HL-60 (cell line): ENCODE results near the gene INSYN1.
A peak's percentile ranks its signal among the peaks of the same experiment; 100 is the strongest.

Experiments
- DNase-seq, 2 experiments: peaks; one replicate each; pipeline ENCODE4 v3.0.0-alpha.2; 2010 to 2020; ENCODE audit warnings: low read depth in 1 of 2, low spot score in 1 of 2
- H3K27ac ChIP-seq: fragments of 250-450 bp; sonication (Bioruptor Pico); replicated peaks from 2 replicates; pipeline ENCODE4 v1.5.1; 2020; ENCODE audit warnings: mild to moderate bottlenecking, moderate library complexity
- H3K27me3 ChIP-seq: fragments of 250-450 bp; sonication (Bioruptor Pico); 2 replicates; pipeline ENCODE4 v1.5.1; 2021; ENCODE audit warnings: mild to moderate bottlenecking, moderate library complexity; ENCODE audit not compliant: insufficient read depth, poor library complexity, severe bottlenecking
- H3K4me3 ChIP-seq: replicated peaks from 2 replicates; pipeline ENCODE4 v1.5.1; 2011; ENCODE audit warnings: mild to moderate bottlenecking, control low read depth, low read length; ENCODE audit not compliant: insufficient read depth
- GABPA ChIP-seq: IDR thresholded peaks from 2 replicates; pipeline ENCODE4 v1.6.1; 2012; ENCODE audit warnings: low read depth
- POLR2AphosphoS5 ChIP-seq: IDR thresholded peaks from 2 replicates; pipeline ENCODE4 v1.6.1; 2012; ENCODE audit warnings: low read depth
- SPI1 ChIP-seq: IDR thresholded peaks from 2 replicates; pipeline ENCODE4 v1.6.1; 2012; ENCODE audit warnings: low read depth, mild to moderate bottlenecking, borderline replicate concordance
- TF ChIP-seq, protein P1 (sequence below): IDR thresholded peaks from one replicate; pipeline ENCODE4 v1.5.1; 2011; ENCODE audit warnings: low read length, control low read depth, inconsistent platforms; ENCODE audit not compliant: insufficient read depth
- TF ChIP-seq, protein P2 (sequence below): IDR thresholded peaks from 2 replicates; pipeline ENCODE4 v1.6.1; 2012; ENCODE audit warnings: low read depth; ENCODE audit not compliant: insufficient replicate concordance

Gene INSYN1

DNA sequence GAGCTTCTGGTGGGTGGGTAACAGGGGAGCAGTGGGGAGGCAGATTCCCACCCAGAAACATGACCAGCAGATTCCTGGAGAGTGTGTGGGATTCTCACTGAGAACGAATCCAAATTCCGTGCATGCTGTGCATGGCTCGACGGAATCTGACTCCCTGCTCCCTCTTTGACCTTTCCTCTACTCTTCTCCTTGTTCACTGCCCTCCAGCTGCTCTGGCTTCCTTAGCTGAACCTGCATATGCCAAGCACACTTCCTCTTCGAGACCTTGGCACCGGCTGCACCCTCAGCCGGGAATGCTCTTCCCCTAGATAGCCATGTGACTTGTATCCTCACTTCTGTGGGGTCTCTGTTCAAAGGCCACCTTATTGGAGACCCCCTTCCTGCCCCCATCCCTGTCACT, 6.3 kb downstream of the INSYN1 start:
- no peak overlapping the region for H3K27ac ChIP-seq
- no peak for TF ChIP-seq POLR2AphosphoS5
- TF ChIP-seq SPI1, result peak; percentile 20; the same call in 1 of the 2 replicates
- TF ChIP-seq, protein P1, sequence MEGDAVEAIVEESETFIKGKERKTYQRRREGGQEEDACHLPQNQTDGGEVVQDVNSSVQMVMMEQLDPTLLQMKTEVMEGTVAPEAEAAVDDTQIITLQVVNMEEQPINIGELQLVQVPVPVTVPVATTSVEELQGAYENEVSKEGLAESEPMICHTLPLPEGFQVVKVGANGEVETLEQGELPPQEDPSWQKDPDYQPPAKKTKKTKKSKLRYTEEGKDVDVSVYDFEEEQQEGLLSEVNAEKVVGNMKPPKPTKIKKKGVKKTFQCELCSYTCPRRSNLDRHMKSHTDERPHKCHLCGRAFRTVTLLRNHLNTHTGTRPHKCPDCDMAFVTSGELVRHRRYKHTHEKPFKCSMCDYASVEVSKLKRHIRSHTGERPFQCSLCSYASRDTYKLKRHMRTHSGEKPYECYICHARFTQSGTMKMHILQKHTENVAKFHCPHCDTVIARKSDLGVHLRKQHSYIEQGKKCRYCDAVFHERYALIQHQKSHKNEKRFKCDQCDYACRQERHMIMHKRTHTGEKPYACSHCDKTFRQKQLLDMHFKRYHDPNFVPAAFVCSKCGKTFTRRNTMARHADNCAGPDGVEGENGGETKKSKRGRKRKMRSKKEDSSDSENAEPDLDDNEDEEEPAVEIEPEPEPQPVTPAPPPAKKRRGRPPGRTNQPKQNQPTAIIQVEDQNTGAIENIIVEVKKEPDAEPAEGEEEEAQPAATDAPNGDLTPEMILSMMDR, result no peak
- no peak for TF ChIP-seq GABPA
- TF ChIP-seq, protein P2, sequence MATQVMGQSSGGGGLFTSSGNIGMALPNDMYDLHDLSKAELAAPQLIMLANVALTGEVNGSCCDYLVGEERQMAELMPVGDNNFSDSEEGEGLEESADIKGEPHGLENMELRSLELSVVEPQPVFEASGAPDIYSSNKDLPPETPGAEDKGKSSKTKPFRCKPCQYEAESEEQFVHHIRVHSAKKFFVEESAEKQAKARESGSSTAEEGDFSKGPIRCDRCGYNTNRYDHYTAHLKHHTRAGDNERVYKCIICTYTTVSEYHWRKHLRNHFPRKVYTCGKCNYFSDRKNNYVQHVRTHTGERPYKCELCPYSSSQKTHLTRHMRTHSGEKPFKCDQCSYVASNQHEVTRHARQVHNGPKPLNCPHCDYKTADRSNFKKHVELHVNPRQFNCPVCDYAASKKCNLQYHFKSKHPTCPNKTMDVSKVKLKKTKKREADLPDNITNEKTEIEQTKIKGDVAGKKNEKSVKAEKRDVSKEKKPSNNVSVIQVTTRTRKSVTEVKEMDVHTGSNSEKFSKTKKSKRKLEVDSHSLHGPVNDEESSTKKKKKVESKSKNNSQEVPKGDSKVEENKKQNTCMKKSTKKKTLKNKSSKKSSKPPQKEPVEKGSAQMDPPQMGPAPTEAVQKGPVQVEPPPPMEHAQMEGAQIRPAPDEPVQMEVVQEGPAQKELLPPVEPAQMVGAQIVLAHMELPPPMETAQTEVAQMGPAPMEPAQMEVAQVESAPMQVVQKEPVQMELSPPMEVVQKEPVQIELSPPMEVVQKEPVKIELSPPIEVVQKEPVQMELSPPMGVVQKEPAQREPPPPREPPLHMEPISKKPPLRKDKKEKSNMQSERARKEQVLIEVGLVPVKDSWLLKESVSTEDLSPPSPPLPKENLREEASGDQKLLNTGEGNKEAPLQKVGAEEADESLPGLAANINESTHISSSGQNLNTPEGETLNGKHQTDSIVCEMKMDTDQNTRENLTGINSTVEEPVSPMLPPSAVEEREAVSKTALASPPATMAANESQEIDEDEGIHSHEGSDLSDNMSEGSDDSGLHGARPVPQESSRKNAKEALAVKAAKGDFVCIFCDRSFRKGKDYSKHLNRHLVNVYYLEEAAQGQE, result no peak
- H3K4me3 ChIP-seq, result no peak overlapping the region
- no peak for DNase-seq
- H3K27me3 ChIP-seq, result peaks cover 14% of the 10 kb centered on the region

DNA sequence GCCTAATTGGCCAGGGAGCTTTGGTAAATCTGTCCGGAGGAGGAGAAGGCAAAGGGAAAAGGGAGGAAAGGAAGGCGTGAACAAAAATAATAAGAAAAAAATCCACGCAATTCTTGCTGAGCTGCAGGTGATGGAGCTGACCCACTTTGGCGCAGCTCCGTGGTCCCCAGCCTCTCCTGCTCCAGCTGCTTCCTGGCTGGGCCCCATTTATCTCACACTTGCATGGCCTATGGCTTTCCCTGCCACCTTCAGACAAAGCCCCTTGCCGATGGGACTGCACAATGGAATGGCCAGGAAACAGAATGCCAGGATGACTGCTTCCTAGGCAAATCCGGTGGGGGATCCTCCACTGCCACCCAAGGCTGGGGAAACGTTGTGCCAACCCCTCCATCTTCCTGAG, 6.9 kb downstream of the INSYN1 start:
- DNase-seq, result no peak
- TF ChIP-seq, protein P2, result no peak
- TF ChIP-seq POLR2AphosphoS5, result no peak
- Histone ChIP-seq H3K27ac (no peak overlapping the region), H3K4me3 (no peak overlapping the region), H3K27me3 (peaks cover 9% of the 10 kb centered on the region)

DNA sequence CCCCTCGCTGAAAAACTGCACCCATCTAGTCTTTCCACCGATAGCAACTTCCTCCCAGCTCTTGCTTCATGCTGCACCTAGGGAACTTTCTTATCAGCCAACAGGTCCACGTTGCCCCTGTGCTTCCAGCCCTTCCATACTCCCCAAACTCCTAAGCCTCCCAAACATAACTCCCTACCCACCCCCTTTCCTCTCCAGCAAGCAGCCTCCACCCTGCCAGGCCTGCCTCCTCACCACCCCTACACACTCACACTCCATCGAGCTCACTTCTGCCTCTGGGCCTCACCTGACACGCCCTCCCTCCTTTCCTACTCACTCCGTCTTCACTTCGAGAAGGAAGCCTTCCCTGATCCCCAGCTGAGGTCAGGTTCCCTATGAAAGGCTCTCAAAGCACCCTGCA, 8.1 kb downstream of the INSYN1 start:
- TF ChIP-seq, protein P2, result no peak
- TF ChIP-seq, protein P1, result no peak
- TF ChIP-seq SPI1, result no peak
- TF ChIP-seq GABPA, result no peak
- no peak for TF ChIP-seq POLR2AphosphoS5
- Histone ChIP-seq H3K27me3 (peaks cover 4% of the 10 kb centered on the region), H3K4me3 (no peak overlapping the region), H3K27ac (no peak overlapping the region)
- no peak for DNase-seq

DNA sequence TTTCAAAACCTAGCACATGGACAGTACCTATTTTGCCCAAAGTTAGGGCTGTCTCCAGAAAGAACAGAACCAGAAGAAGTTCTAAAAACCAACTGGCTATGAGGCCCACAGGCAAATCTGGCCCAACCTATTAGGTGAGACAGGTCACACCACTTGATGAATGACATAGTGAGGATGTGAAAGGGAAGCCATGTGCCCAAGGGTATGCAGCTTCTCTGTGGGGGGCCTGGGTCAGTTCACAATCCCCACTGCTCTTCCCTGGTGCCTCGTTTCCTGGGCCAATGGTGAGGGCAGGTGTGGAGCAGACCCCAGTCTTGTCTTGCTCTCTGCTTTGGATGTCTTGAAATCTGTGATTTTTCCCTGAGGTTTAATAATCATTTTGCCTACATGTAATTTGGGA, 8.9 kb downstream of the INSYN1 start:
- peaks cover 4% of the 10 kb centered on the region for H3K27me3 ChIP-seq
- no peak for DNase-seq
- H3K4me3 ChIP-seq, result no peak overlapping the region
- H3K27ac ChIP-seq, result no peak overlapping the region
- TF ChIP-seq POLR2AphosphoS5, result no peak
